B cell (primary cell): ENCODE data around the gene THAP11.

Experiments
- EZH2 ChIP-seq: IDR thresholded peaks from 2 replicates; pipeline ENCODE4 v1.6.1; 2012; ENCODE audit warnings: borderline replicate concordance, low read depth, mild to moderate bottlenecking, moderate library complexity, low read length; ENCODE audit not compliant: insufficient read depth, poor library complexity, severe bottlenecking
- TF ChIP-seq, protein P1 (sequence below): fragments of 200-600 bp; IDR thresholded peaks from one replicate; pipeline ENCODE4 v1.8.0; 2022; ENCODE audit warnings: antibody characterized with exemption, mild to moderate bottlenecking

DNA sequence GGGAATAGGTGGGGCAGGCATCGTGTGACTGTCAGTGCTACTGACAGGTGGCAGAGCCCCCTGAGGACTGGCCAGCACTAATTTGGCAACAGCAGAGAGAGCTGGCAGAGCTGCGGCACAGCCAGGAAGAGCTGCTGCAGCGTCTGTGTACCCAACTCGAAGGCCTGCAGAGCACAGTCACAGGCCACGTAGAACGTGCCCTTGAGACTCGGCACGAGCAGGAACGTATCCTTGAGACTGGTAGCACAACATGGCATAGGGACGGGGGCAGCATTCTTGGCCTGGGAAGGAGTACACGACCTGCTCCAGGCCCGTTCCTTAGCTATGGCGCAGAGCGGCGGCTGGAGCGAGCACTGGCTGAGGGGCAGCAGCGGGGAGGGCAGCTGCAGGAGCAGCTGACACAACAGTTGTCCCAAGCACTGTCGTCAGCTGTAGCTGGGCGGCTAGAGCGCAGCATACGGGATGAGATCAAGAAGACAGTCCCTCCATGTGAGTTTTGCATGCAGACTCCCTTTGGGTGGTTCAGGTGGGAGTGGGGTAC, 39.6 kb downstream of the THAP11 start:
- TF ChIP-seq, protein P1, sequence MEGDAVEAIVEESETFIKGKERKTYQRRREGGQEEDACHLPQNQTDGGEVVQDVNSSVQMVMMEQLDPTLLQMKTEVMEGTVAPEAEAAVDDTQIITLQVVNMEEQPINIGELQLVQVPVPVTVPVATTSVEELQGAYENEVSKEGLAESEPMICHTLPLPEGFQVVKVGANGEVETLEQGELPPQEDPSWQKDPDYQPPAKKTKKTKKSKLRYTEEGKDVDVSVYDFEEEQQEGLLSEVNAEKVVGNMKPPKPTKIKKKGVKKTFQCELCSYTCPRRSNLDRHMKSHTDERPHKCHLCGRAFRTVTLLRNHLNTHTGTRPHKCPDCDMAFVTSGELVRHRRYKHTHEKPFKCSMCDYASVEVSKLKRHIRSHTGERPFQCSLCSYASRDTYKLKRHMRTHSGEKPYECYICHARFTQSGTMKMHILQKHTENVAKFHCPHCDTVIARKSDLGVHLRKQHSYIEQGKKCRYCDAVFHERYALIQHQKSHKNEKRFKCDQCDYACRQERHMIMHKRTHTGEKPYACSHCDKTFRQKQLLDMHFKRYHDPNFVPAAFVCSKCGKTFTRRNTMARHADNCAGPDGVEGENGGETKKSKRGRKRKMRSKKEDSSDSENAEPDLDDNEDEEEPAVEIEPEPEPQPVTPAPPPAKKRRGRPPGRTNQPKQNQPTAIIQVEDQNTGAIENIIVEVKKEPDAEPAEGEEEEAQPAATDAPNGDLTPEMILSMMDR, result no peak
- no peak for TF ChIP-seq EZH2
